ENCODE results near the gene SNX5. TPM values are rescaled to one million over a fixed set of nuclear protein-coding genes. Genes with fewer than 3 reads are reported as not detected.

The SNX5 gene
- total RNA-seq, 4 donors from 2014 or later = 58.3 to 67.3 (median 63.9) TPM

GRCh38 chr20:17914957-17915356, 53.6 kb downstream of the SNX5 start:
- no peaks in the 10 kb centered on the region for H3K27me3 ChIP-seq
- WGBS = 71% methylated on average over 1 of the region's 4 CpGs
- TF ChIP-seq EP300 (IDR thresholded peaks at IDR 0.05) (no peak), POLR2A (IDR thresholded peaks at IDR 0.05; ENCODE audit: low read depth) (no peak)
- intact Hi-C loops (cut with DNase I) = no loop called here
- no peaks in the 10 kb centered on the region for H3K36me3 ChIP-seq
- no peaks in the 10 kb centered on the region for H3K9me3 ChIP-seq
- no peak overlapping the region for H3K4me3 ChIP-seq
- H3K4me1 ChIP-seq = peaks cover 3 to 29% (median 18%) of the 10 kb centered on the region in 4 donors
- H3K27ac ChIP-seq (replicated peaks in 1 of 4) = no peak overlapping the region
- no peak for DNase-seq (ENCODE audit: extremely low spot score)

GRCh38 chr20:17912916-17913315, 55.7 kb downstream of the SNX5 start:
- H3K36me3 ChIP-seq = no peaks in the 10 kb centered on the region
- H3K9me3 ChIP-seq = no peaks in the 10 kb centered on the region
- no peak overlapping the region for H3K27ac ChIP-seq (replicated peaks in 1 of 4)
- intact Hi-C loops (cut with DNase I) = no loop called here
- 89% methylated on average over 2 of the region's 2 CpGs for WGBS
- TF ChIP-seq CTCF (IDR thresholded peaks at IDR 0.05) (no peak), EP300 (IDR thresholded peaks at IDR 0.05) (no peak), POLR2AphosphoS5 (IDR thresholded peaks at IDR 0.05) (no peak), POLR2A (IDR thresholded peaks at IDR 0.05; ENCODE audit: low read depth) (no peak)
- H3K4me3 ChIP-seq = no peak overlapping the region
- peaks cover 6 to 34% (median 23%) of the 10 kb centered on the region in 4 donors for H3K4me1 ChIP-seq
- no peaks in the 10 kb centered on the region for H3K27me3 ChIP-seq
- DNase-seq (ENCODE audit: extremely low spot score) = no peak

GRCh38 chr20:17911927-17912326, 56.7 kb downstream of the SNX5 start:
- H3K9me3 ChIP-seq = no peaks in the 10 kb centered on the region
- no peaks in the 10 kb centered on the region for H3K36me3 ChIP-seq
- intact Hi-C loops (cut with DNase I) = no loop called here
- H3K4me3 ChIP-seq = no peak overlapping the region
- TF ChIP-seq EP300 (IDR thresholded peaks at IDR 0.05) (no peak), POLR2AphosphoS5 (IDR thresholded peaks at IDR 0.05) (no peak), CTCF (IDR thresholded peaks at IDR 0.05) (no peak)
- DNase-seq (ENCODE audit: extremely low spot score) = no peak
- no peak overlapping the region for H3K27ac ChIP-seq (replicated peaks in 1 of 4)
- WGBS = 83% methylated on average over 4 of the region's 4 CpGs
- H3K4me1 ChIP-seq = peaks cover 6 to 26% (median 23%) of the 10 kb centered on the region in 4 donors
- H3K27me3 ChIP-seq = no peaks in the 10 kb centered on the region

GRCh38 chr20:17910828-17911294, 57.7 kb downstream of the SNX5 start:
- TF ChIP-seq POLR2AphosphoS5 (IDR thresholded peaks at IDR 0.05) (peak; percentile 45 to 69), POLR2A (IDR thresholded peaks at IDR 0.05; ENCODE audit: low read depth) (no peak)
- H3K36me3 ChIP-seq = no peaks in the 10 kb centered on the region
- WGBS = 19% methylated on average over 6 of the region's 6 CpGs
- H3K27ac ChIP-seq (replicated peaks in 1 of 4) = peak overlapping the region; percentile 71 to 80 (median 74)
- no peaks in the 10 kb centered on the region for H3K9me3 ChIP-seq
- intact Hi-C loops (cut with DNase I) = no loop called here
- no peaks in the 10 kb centered on the region for H3K27me3 ChIP-seq
- H3K4me1 ChIP-seq = peaks cover 6 to 26% (median 23%) of the 10 kb centered on the region in 4 donors
- no peak overlapping the region for H3K4me3 ChIP-seq
- no peak for DNase-seq (ENCODE audit: extremely low spot score)

GRCh38 chr20:17909869-17910321, 58.7 kb downstream of the SNX5 start:
- Histone ChIP-seq H3K9me3 (no peaks in the 10 kb centered on the region), H3K27me3 (no peaks in the 10 kb centered on the region), H3K36me3 (no peaks in the 10 kb centered on the region), H3K27ac (replicated peaks in 1 of 4) (peak overlapping the region; percentile 71 to 80 (median 74)), H3K4me1 (peaks cover 6 to 26% (median 23%) of the 10 kb centered on the region in 4 donors), H3K4me3 (no peak overlapping the region)
- no peak for DNase-seq (ENCODE audit: extremely low spot score)
- intact Hi-C loops (cut with DNase I) = no loop called here
- 55% methylated on average over 4 of the region's 4 CpGs for WGBS
- no peak for TF ChIP-seq POLR2A (IDR thresholded peaks at IDR 0.05; ENCODE audit: low read depth)
- no peak for TF ChIP-seq CTCF (IDR thresholded peaks at IDR 0.05)
- no peak for TF ChIP-seq EP300 (IDR thresholded peaks at IDR 0.05)
- no peak for TF ChIP-seq POLR2AphosphoS5 (IDR thresholded peaks at IDR 0.05)

GRCh38 chr20:17905544-17905943, 63.0 kb downstream of the SNX5 start:
- WGBS = 89% methylated on average over 7 of the region's 7 CpGs
- DNase-seq (ENCODE audit: extremely low spot score) = no peak
- Histone ChIP-seq H3K4me1 (peaks cover 3 to 12% (median 10%) of the 10 kb centered on the region in 4 donors), H3K4me3 (no peak overlapping the region), H3K9me3 (no peaks in the 10 kb centered on the region), H3K27ac (replicated peaks in 1 of 4) (no peak overlapping the region), H3K27me3 (no peaks in the 10 kb centered on the region), H3K36me3 (no peaks in the 10 kb centered on the region)
- TF ChIP-seq CTCF (IDR thresholded peaks at IDR 0.05) (no peak), POLR2AphosphoS5 (IDR thresholded peaks at IDR 0.05) (no peak), EP300 (IDR thresholded peaks at IDR 0.05) (no peak), POLR2A (IDR thresholded peaks at IDR 0.05; ENCODE audit: low read depth) (no peak)
- intact Hi-C loops (cut with DNase I) = no loop called here
